H7 (cell line): Measurements from ENCODE around the gene TINAG. TPM values are rescaled to one million over a fixed set of nuclear protein-coding genes. Genes with fewer than 3 reads are reported as not detected.
"Not testable (repeated sequence)": the region's sequence is repeated elsewhere in the genome, so short reads cannot be mapped to it uniquely, and the experiment has no call there.

Experiments used
- DNase-seq: peaks from one replicate; pipeline ENCODE4 v3.0.0; 2012
- H3K27me3 ChIP-seq: 2 replicates; pipeline ENCODE4 v1.6.0; 2011; ENCODE audit warnings: mild to moderate bottlenecking, low read length; ENCODE audit not compliant: control insufficient read depth, insufficient read depth
- H3K36me3 ChIP-seq: replicated peaks from 2 replicates; pipeline ENCODE4 v1.5.1; 2011; ENCODE audit warnings: low read length; ENCODE audit not compliant: control insufficient read depth, insufficient read depth
- H3K4me3 ChIP-seq: 2 replicates; pipeline ENCODE4 v1.5.1; 2011; ENCODE audit warnings: low read depth, mild to moderate bottlenecking, control low read depth, low read length, moderate library complexity; ENCODE audit not compliant: insufficient read depth
- total RNA-seq: library from RNA; depleted of rRNA; stranded (reverse); fragments of >200 nt; shearing (Covaris generic); gene quantifications from 2 replicates; pipeline ENCODE4 v1.2.3, GENCODE V29; 2014

Gene TINAG
- total RNA-seq, 1 experiment from 2014 or later = not detected

- H3K4me3 ChIP-seq = no peak overlapping the region
- no peaks in the 10 kb centered on the region for H3K27me3 ChIP-seq
- H3K36me3 ChIP-seq = no peaks in the 10 kb centered on the region
These were observed 18.8 kb upstream of the TINAG start for GRCh38 chr6:54289426-54289825.

GRCh38 chr6:54291146-54291545 lies 17.1 kb upstream of the TINAG start:
- no peaks in the 10 kb centered on the region for H3K27me3 ChIP-seq
- no peak overlapping the region for H3K4me3 ChIP-seq
- no peaks in the 10 kb centered on the region for H3K36me3 ChIP-seq
- no peak for DNase-seq

More at GRCh38 chr6:54289426-54289825, 18.8 kb upstream of the TINAG start:
- no peak for DNase-seq

DNA sequence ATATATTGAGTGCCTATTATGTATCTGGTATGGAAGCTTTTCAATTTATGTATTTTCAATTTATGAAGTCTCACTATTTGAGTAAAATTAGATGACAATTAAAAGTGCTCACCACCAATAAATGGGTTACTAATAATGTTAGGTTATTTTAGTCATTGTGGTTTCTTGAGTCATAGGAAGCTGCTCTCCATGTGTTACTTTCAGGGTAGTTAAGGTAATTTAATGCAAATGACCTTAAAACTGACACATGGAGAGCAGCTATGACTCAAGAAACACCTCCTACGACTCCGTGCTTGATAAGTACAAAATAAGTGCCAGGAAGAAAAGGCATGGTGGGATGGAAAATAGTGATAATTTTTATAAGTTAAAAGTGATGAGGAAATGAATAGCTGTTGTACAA lies 16.5 kb upstream of the TINAG start:
- no peak overlapping the region for H3K4me3 ChIP-seq
- H3K27me3 ChIP-seq = no peaks in the 10 kb centered on the region
- DNase-seq = no peak
- no peaks in the 10 kb centered on the region for H3K36me3 ChIP-seq

GRCh38 chr6:54294965-54295532 lies 13.2 kb upstream of the TINAG start:
- Histone ChIP-seq H3K36me3 (no peaks in the 10 kb centered on the region), H3K4me3 (no peak overlapping the region), H3K27me3 (no peaks in the 10 kb centered on the region)
- DNase-seq = no peak

GRCh38 chr6:54299542-54300269 lies 8.5 kb upstream of the TINAG start:
- Histone ChIP-seq H3K4me3 (no peak overlapping the region), H3K36me3 (no peaks in the 10 kb centered on the region), H3K27me3 (no peaks in the 10 kb centered on the region)
- no peak for DNase-seq

DNA sequence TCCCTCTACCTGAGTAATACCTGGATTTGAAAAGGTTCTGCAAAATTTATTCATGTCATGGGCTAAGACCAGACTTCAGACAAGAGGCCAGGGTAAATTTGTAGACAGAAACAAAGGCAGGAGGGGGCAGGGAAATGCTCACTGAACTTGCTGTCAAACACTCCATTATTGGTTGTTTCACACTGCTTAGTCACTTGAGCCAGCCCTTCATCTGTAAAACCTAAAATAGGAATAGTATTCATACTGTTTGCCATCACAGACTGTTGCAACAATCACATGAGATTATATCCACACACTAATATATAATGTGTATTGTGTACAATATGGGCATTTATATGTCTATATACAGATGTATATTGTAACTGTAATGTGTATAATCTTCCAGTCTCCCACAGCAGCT lies 6.5 kb upstream of the TINAG start:
- H3K36me3 ChIP-seq = no peaks in the 10 kb centered on the region
- H3K27me3 ChIP-seq = no peaks in the 10 kb centered on the region
- DNase-seq = no peak
- H3K4me3 ChIP-seq = no peak overlapping the region

GRCh38 chr6:54307439-54307910 lies 766 bp upstream of the TINAG start:
- H3K4me3 ChIP-seq = no peak overlapping the region
- H3K36me3 ChIP-seq = no peaks in the 10 kb centered on the region
- H3K27me3 ChIP-seq = no peaks in the 10 kb centered on the region
- no peak for DNase-seq

- DNase-seq = no peak
- Histone ChIP-seq H3K4me3 (no peak overlapping the region), H3K27me3 (no peaks in the 10 kb centered on the region), H3K36me3 (no peaks in the 10 kb centered on the region)
These were observed 710 bp downstream of the TINAG start for GRCh38 chr6:54308986-54309315.

DNA sequence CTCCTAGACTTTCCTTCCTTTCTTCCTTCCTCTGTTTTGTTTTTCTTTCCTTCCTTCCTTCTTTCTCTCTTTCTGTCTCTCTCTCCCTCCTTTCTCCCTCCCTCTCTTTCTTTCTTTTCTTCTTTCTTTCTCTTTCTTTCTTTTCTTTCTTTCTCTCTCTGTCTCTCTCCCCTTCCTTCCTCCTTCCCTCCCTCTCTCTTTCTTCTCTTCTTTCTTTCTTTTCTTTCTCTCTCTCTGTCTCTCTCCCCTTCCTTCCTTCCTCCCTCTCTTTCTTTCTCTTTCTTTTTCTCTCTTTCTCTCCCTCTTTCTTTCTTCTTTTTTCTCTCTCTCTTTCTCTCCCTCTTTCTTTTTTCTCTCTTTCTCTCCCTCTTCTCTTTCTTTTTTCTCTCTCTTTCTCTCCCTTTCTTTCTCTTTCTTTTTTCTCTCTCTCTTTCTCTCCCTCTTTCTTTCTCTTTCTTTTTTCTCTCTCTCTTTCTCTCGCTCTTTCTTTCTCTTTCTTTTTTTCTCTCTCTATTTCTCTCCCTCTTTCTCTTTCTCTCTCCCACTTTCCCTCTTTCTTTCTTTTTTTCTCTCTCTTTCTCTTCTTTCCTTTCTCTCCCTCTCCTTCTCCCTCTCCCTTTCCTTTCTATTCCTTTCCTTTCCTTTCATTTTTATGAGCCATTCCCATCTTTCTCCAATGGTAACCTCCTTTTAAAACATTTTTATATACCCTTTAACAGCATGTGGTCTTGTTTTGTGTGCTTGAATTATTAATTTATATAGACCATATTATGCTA lies 2.3 kb downstream of the TINAG start:
- H3K36me3 ChIP-seq = no peaks in the 10 kb centered on the region
- DNase-seq = no peak
- H3K4me3 ChIP-seq = no peak overlapping the region
- H3K27me3 ChIP-seq = no peaks in the 10 kb centered on the region

- no peak overlapping the region for H3K4me3 ChIP-seq
- H3K36me3 ChIP-seq = no peaks in the 10 kb centered on the region
These were observed 7.4 kb downstream of the TINAG start for GRCh38 chr6:54315656-54316055.

DNA sequence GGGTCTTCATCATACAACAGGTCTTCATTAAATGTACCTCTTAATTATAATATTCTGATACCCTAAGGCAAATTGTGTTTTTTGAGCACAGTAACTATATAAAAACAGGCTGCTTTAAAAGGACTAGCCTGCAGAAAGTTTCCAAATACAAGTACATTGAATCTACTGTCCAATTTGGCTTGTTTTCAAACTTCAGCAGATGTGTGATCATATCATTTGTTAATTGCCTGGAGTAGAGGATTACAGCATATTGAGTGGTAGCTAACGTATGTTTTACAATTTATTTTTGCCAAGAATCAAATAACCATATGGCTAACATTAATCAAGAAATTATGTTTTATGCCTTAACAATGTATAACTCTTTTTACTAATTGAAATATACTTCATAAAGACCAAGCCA lies 12.6 kb downstream of the TINAG start:
- Histone ChIP-seq H3K27me3 (no peaks in the 10 kb centered on the region), H3K4me3 (no peak overlapping the region), H3K36me3 (no peaks in the 10 kb centered on the region)
- DNase-seq = no peak

More at GRCh38 chr6:54315656-54316055, 7.4 kb downstream of the TINAG start:
- no peak for DNase-seq
- H3K27me3 ChIP-seq = no peaks in the 10 kb centered on the region

- Histone ChIP-seq H3K27me3 (no peaks in the 10 kb centered on the region), H3K36me3 (no peaks in the 10 kb centered on the region), H3K4me3 (no peak overlapping the region)
- no peak for DNase-seq
These were observed 19.4 kb downstream of the TINAG start for GRCh38 chr6:54327631-54328030.

- H3K27me3 ChIP-seq, H3K4me3 ChIP-seq, DNase-seq, H3K36me3 ChIP-seq: not testable (repeated sequence)
These were observed 23.3 kb downstream of the TINAG start for GRCh38 chr6:54331571-54331970.

GRCh38 chr6:54335871-54336270 lies 27.6 kb downstream of the TINAG start:
- no peaks in the 10 kb centered on the region for H3K36me3 ChIP-seq
- no peak for DNase-seq

GRCh38 chr6:54353975-54354374 lies 45.7 kb downstream of the TINAG start:
- no peaks in the 10 kb centered on the region for H3K27me3 ChIP-seq
- DNase-seq = no peak
- H3K36me3 ChIP-seq = no peaks in the 10 kb centered on the region
- H3K4me3 ChIP-seq = no peak overlapping the region

More at GRCh38 chr6:54335871-54336270, 27.6 kb downstream of the TINAG start:
- Histone ChIP-seq H3K27me3 (no peaks in the 10 kb centered on the region), H3K4me3 (no peak overlapping the region)
